ENCODE measurements around the gene TSSK6.
A peak's percentile ranks its signal among the peaks of the same experiment; 100 is the strongest.

Gene TSSK6

DNA sequence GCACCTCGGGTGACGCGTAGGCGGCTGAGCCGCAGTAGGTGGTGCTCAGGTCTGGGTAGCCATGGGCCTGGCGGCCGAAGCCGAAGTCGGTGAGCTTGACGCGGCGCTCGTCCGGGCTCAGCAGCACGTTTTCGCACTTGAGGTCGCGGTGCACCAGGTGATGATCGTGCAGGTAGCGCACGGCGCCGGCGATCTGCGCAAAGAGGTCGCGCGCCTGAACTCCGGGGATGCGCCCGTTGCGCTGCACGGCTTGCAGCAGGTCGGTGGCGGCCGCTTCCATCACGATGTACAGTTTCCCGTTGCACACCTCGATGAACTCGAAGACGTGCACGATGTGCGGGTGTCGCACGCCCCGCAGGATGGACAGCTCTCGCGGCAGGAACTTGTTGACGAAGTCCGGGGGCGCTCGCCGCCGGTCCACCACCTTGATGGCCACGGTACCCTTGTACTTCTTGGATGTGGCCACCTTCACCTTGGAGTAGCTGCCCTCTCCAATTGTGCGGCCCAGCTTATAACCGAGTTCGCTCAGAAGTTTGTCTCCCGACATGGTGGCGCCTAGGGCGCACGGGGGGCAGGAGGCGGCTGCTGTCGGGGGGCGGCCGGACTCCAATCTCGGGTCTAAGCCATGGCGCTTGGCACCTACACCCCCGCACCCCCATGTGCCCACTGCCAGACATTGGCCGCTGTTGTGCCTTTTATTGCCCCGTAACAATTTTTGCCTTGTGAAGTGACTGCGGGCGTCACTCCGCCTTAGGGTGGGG, at the start of gene TSSK6:
TSS of gene TSSK6 (minus strand) at position 668 of the 761 bp plus-strand sequence. CDS start at position 547, 121 bp downstream.
- peaks cover 5% of the 10 kb centered on the region for H3K36me3 Mint-ChIP-seq
- H3K4me1 Mint-ChIP-seq = peaks cover 22% of the 10 kb centered on the region
- H3K4me3 Mint-ChIP-seq = peak within 1 kb of the TSS; percentile 91
- H3K27me3 Mint-ChIP-seq = no peaks in the 10 kb centered on the region
- H3K27ac Mint-ChIP-seq = peak within 1 kb of the TSS; percentile 93
- no peaks in the 10 kb centered on the region for H3K9me3 Mint-ChIP-seq

DNA sequence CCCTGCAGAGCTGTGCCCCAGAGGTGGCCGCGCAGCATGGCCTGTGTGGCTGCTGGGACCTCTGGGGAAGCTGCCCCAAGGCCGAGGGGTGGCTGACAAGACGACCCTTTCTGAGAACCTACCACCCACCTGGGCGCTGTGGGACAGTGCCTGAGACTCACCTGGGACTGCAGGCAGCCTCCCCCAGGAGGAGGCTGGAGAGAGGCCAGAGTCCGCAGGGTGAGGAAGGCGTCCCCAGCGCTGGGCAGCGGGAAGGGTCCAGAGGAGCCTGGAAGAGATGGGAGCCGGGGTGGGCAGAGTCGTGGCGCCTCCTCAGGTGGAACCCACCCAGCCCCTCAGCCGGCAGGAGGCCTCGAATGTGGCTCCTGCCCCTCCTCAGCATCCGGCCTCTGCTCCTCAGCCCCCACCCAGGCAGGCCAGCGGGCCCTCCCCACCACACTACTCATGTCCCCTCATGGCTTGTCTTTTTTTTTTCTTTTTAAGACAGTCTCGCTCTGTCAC, 48.0 kb upstream of the TSSK6 start:
- Mint-ChIP-seq H3K9me3 (no peaks in the 10 kb centered on the region), H3K4me3 (no peak overlapping the region), H3K27ac (no peak overlapping the region), H3K36me3 (peaks cover 3% of the 10 kb centered on the region), H3K4me1 (peaks cover 18% of the 10 kb centered on the region), H3K27me3 (no peaks in the 10 kb centered on the region)

DNA sequence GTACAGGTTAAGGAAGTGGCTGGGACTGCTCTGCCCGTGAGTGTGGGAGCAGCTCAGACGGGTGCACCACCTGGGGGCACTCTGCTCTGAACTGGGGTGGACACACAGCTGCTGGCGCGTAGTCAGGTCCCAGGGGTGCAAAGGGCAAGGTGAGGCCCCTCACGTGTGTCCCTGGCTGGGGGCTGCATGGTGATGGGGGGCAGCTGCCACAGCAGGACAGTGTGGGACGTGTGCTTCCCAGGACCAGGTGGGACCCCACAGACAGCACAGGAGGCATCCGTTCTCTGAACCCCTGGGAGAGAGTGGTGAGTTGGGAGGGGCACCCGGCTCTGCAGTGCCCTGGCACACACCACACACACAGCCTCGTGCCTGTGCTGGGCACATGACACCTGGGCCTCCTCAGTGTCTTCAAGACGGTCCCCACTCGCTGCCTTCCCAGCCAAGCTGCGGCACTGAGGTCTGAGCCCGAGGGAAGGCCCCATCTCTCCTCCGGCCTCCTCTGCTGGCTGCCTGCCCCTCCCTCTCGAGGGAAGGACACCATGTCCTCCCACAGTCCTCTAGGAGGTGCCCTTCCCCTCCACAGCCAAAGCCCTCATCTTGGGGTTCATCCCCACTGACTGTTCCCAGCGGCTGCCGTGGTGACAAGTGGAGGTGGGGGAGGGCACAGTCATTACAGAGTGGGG, 47.5 kb upstream of the TSSK6 start:
- Mint-ChIP-seq H3K9me3 (no peaks in the 10 kb centered on the region), H3K36me3 (peaks cover 3% of the 10 kb centered on the region), H3K4me3 (no peak overlapping the region), H3K27ac (no peak overlapping the region), H3K27me3 (no peaks in the 10 kb centered on the region), H3K4me1 (peaks cover 18% of the 10 kb centered on the region)

DNA sequence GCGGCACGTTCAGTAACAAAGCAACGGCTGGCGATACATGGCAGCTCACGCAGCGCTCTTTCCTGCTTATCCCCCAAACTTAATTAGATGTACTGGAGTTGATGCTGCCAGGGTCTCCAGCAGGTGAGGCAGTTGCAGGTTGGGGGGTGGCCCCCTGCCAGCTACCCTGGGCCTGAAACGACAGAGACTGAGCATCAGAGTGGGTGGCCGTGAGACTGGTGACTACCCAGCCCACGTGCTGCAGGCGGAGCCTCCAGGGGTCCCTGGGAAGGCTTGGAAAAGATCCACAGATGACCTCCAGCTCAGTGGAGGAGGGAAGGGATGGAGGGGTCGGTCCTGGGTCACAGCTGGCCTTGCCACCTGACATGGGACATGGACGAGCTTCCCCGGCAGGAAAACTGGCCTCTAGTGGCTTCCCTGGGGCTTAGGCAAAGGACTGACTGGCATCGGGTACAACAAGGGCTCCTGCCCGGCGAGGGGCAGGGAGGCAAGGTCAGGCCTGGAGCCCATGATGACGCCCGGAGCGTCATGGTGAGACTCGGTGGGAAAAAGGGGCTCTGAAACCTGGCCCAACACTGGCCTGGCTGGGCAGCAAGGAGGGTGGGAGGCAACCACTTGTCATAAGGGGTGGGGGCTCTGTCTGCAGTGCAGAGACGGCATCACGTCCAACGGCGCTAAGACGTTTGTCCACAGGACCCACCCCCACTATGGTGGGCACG, 46.8 kb upstream of the TSSK6 start:
- peaks cover 18% of the 10 kb centered on the region for H3K4me1 Mint-ChIP-seq
- no peaks in the 10 kb centered on the region for H3K27me3 Mint-ChIP-seq
- no peak overlapping the region for H3K27ac Mint-ChIP-seq
- H3K4me3 Mint-ChIP-seq = no peak overlapping the region
- H3K9me3 Mint-ChIP-seq = no peaks in the 10 kb centered on the region
- peaks cover 3% of the 10 kb centered on the region for H3K36me3 Mint-ChIP-seq

DNA sequence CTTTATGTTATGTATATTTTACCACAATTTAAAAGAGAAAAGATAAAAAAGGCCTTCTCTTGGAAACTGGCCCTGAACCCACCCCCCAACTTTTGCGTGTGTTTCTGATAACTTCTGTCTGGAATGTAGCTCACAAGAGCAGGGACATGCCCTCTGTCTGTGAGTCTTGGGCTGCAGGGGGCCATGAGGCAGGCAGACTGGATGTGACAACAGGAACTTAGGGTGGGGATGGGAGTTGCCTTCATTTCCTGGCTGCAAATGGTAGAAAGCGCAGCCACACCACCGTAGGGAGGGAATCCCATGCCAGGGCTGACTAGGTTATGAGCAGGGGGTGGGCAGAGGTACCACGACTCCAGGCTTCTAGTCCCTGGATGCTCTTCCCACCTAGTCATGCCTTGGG, 44.6 kb upstream of the TSSK6 start:
- Mint-ChIP-seq H3K4me1 (peaks cover 18% of the 10 kb centered on the region), H3K9me3 (no peaks in the 10 kb centered on the region), H3K27me3 (no peaks in the 10 kb centered on the region), H3K27ac (no peak overlapping the region), H3K4me3 (no peak overlapping the region), H3K36me3 (peaks cover under 1% of the 10 kb centered on the region)

DNA sequence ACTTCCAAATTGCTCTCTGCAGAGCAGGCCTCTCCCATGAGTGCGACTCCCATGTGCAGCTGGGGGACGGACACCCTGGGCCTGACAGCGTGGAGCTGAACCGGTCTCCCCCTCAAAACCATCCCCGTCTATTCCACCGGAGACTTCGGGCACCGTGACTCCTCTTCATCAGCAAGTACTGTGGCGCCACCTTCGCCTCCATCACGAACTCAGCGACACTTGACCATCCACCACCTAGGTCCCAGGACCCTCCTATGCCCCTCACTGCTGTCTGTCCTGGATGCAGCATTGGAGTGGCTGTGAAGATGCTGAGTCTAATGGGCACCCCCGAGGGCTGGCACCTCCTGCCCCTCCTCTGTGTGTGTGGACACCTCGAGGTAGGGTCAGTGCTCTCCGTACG, 43.3 kb upstream of the TSSK6 start:
- Mint-ChIP-seq H3K4me3 (no peak overlapping the region), H3K36me3 (no peaks in the 10 kb centered on the region), H3K27me3 (no peaks in the 10 kb centered on the region), H3K9me3 (no peaks in the 10 kb centered on the region), H3K27ac (no peak overlapping the region), H3K4me1 (peaks cover 23% of the 10 kb centered on the region)

DNA sequence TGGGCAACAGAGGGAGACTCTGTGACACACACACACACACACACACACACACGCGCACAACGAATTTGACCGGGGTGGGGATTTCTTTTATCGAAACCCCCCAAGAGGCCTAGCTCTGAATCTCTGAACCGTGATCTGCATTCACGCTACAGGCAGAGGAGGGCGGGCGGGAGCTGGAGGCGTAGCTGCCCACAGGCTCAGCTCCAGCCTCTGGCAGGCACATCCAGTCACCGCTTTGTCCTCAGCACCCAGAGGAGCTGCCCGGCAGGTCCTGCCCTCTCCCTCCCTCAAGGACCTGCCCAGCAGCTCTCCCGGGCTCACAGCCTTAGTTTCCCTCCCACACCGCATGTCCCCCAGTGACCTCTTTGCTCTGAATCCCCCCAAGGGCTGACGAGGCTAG, 42.7 kb upstream of the TSSK6 start:
- Mint-ChIP-seq H3K9me3 (no peaks in the 10 kb centered on the region), H3K36me3 (no peaks in the 10 kb centered on the region), H3K4me3 (no peak overlapping the region), H3K27me3 (no peaks in the 10 kb centered on the region), H3K4me1 (peaks cover 23% of the 10 kb centered on the region), H3K27ac (no peak overlapping the region)

DNA sequence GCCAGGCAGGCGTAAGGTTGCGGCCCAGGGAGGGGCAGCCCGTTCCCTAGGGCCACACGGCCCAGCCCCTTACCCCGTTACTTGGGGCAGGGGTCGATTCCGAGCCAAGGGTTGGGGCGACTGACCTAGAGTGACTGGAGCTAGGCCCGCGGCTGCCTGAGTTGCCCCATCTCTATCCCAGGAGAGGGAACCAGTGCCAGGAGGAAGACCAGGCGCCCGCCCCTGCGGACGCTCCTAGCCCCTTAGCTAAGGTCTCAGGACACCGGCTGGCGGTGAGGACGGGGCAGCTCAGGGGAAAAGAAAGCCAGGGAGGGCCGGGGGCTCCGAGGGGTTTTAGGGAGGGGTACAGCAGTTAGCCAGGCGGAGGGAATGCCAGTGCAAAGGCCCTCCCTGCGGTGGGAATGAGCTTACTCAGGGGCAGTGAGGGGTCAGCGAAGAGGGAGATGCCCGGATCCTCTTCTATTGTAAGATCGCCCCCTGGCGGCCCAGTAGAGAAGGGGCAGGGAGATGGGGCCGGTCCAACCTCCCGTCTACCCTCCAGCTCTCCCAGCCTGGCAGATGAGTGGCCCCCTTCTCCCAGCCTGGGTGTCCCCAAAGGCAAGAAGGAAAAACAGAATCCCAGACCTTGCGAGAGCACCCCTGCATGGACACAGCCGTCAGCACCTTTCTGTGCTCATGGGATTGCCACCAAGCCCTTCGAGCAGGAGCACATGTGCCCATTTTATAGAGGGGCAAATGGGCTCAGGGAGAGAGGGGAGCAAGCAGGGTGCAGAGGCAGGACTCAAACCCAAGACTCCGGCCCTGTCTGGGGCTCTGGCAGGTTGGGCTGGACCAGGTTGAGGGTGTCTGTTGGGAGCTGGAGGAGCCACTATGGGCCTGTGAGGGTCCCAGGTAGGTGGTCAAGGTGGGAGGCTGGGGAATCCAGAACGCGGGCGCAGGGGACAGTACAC, 39.0 kb upstream of the TSSK6 start:
- no peaks in the 10 kb centered on the region for H3K36me3 Mint-ChIP-seq
- H3K27me3 Mint-ChIP-seq = no peaks in the 10 kb centered on the region
- peaks cover 10% of the 10 kb centered on the region for H3K4me1 Mint-ChIP-seq
- no peak overlapping the region for H3K4me3 Mint-ChIP-seq
- H3K27ac Mint-ChIP-seq = no peak overlapping the region
- H3K9me3 Mint-ChIP-seq = no peaks in the 10 kb centered on the region

DNA sequence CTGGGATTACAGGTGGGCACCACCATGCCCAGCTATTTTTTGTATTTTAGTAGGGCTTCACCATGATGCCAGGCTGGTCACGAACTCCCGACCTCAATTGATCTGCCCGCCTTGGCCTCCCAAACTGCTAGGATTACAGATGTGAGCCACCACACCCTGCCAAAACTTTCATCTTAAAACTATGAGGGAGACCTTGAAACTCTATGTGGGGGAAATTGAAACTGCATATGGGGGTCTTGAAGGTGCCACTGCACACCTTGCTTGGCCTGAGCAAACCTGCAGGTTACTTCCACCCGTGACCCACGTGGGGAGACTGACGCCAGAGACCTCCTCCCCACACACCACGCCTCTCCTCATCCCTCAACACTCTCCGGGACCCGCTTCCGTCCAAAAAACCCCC, 38.3 kb upstream of the TSSK6 start:
- Mint-ChIP-seq H3K27me3 (no peaks in the 10 kb centered on the region), H3K4me3 (no peak overlapping the region), H3K9me3 (no peaks in the 10 kb centered on the region), H3K27ac (no peak overlapping the region), H3K4me1 (peaks cover 4% of the 10 kb centered on the region), H3K36me3 (no peaks in the 10 kb centered on the region)

DNA sequence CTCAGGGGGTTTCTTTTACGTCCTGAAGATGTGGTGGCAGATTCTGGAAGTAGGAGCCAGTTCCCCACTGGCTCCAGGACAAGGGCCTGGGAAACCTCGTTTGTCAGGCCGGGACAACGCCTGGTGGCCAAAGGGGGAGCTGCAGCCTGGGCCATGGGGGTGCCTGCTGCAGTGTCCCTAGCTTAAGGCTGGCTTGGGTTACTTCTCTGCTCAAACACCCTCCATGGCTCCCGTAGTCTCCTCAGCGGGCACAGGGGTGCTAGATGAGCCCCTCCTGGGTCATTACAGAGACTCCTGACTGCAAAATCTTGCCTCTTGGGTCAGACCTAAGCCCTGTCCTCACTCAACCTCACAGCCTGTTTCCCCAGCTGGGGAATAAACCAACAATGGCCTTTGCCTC, 37.5 kb upstream of the TSSK6 start:
- Mint-ChIP-seq H3K36me3 (no peaks in the 10 kb centered on the region), H3K27me3 (no peaks in the 10 kb centered on the region), H3K4me3 (no peak overlapping the region), H3K9me3 (no peaks in the 10 kb centered on the region), H3K4me1 (peaks cover 4% of the 10 kb centered on the region), H3K27ac (no peak overlapping the region)

DNA sequence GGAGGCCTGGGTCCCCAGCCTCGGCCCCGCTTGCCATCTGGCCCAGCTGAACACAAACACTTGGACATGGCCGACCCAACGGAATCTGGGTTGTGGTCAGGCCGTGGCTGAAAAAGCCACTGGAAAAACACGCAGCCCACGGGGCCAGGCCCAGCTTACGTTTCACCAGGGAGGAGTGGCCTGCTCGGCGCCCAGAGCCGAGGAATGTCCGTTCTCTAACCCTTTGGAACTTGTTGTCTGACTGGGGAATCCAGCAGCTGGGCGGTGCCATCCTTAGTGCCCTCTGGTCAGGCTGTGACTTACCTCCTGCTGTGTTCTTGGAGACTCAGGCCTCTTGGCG, 36.5 kb upstream of the TSSK6 start:
- no peaks in the 10 kb centered on the region for H3K9me3 Mint-ChIP-seq
- H3K36me3 Mint-ChIP-seq = no peaks in the 10 kb centered on the region
- H3K4me1 Mint-ChIP-seq = peaks cover 4% of the 10 kb centered on the region
- H3K27me3 Mint-ChIP-seq = no peaks in the 10 kb centered on the region
- no peak overlapping the region for H3K4me3 Mint-ChIP-seq
- no peak overlapping the region for H3K27ac Mint-ChIP-seq

DNA sequence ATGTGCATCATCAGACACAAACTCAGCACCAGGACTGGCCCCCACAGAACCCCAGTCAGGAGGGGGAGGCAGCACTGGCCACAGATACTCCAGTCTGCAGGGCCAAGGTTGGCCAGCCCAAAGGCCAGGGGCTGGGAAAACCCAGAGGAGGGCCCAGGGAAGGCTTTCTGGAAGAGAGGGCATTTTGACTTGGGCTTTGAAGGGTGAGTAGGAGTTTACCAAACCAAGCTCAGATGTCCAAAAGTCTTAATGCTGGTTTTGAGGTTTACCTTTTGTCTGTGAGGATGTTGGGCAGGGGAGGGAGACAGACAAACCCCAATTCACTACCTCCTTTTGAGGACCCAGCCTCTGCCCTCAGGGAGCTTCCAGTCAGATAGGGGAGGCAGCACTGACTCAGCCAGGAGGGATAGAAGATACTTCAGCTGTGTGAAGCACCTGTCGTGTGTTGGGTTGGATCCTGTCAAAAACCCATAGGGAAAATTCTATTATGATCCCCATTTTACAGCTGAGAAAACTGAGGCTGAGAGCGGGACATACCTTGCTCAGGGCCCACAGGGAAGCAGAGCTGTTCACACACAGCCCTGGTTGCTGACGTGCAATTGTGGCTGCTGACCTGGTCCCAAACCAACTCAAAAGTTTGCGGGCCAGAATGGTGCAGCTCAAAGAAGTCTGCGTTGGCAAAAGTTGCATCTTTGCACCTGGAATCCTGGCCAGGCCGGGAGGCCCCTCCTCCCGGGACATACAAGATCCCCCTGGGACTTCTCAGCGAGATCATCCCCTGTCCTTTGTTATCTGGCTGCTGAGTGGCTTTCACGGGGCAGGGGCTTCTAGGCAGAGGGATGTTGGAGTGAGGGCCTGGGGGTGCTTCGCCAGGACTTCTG, 35.9 kb upstream of the TSSK6 start:
- no peak overlapping the region for H3K27ac Mint-ChIP-seq
- no peak overlapping the region for H3K4me3 Mint-ChIP-seq

DNA sequence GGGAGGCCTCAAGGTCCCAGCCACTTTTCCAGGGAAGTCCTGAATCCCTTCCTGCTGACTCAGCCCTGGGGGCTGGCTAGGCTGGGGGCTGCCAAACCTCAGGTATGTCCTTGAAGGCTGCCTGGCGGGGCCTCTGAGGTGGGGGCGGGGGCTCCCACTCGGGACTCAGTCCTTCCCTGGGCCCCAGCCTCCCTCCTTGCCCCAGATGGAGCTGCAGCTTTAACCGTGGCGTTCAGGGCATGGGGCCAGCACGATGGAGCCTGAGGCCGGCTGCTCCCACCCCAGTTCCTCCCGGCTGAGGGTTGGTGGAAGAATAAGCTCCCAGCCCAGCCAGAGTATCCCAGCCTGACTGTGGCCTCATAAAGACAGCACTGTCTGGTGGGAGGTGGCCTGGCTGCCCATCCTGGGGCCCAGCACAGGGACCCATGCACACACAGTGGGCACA, 35.2 kb upstream of the TSSK6 start:
- peaks cover 4% of the 10 kb centered on the region for H3K4me1 Mint-ChIP-seq
- no peaks in the 10 kb centered on the region for H3K27me3 Mint-ChIP-seq
- no peaks in the 10 kb centered on the region for H3K9me3 Mint-ChIP-seq
- H3K36me3 Mint-ChIP-seq = no peaks in the 10 kb centered on the region
- no peak overlapping the region for H3K4me3 Mint-ChIP-seq
- H3K27ac Mint-ChIP-seq = no peak overlapping the region

More for the DNA sequence above, 35.9 kb upstream of the TSSK6 start:
- Mint-ChIP-seq H3K4me1 (peaks cover 4% of the 10 kb centered on the region), H3K9me3 (no peaks in the 10 kb centered on the region), H3K27me3 (no peaks in the 10 kb centered on the region), H3K36me3 (no peaks in the 10 kb centered on the region)

DNA sequence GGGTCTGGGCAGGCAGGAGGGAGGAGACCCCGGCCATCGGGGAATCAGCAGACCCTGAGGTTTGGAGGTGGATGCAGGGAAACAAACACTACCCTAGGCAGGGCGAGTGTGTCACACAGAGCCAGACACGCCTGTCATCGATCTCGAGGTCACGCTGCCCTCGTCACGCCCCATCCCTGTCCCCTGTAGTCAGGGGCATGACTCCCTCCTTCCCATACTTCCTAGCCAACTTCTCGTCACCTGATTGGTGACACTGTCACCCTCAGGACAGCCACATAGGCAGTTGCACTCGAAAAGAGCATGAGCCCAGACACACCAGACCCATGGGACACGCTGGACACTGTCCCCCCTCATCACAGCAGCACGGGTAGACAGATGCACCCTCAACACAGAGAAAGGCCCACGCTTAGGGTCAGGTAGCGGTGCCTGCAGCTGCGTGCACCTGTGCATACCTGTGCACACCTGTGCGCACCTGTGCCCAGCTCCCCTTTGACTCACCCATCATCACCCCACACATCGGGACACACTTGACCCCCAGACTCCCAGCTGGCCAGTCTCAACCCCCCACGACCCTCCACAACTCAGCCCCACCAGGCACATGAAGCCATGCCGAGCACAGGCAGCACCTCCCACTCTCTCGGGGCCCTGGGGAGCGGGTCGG, 34.6 kb upstream of the TSSK6 start:
- no peaks in the 10 kb centered on the region for H3K27me3 Mint-ChIP-seq
- peaks cover 4% of the 10 kb centered on the region for H3K4me1 Mint-ChIP-seq
- H3K9me3 Mint-ChIP-seq = no peaks in the 10 kb centered on the region
- H3K27ac Mint-ChIP-seq = no peak overlapping the region
- H3K36me3 Mint-ChIP-seq = no peaks in the 10 kb centered on the region
- H3K4me3 Mint-ChIP-seq = no peak overlapping the region
